Activated CD4-positive, alpha-beta memory T cell treated with anti-CD3 and anti-CD28 coated beads for 36 hours (primary cell): ENCODE results near the gene CCDC107. TPM values are rescaled to one million over a fixed set of nuclear protein-coding genes. Genes with fewer than 3 reads are reported as not detected.
A peak's percentile ranks its signal among the peaks of the same experiment; 100 is the strongest.

Experiments used
- CTCF ChIA-PET: fragments of 350-600 bp; sonication (Branson Sonifier 250); formaldehyde crosslinking; loops from one replicate; lab custom pipeline; 2021; ENCODE audit warnings: antibody characterized with exemption, inconsistent platforms; lab: Charles Lee
- POLR2A ChIA-PET: fragments of 350-600 bp; sonication (Branson Sonifier 250); formaldehyde crosslinking; loops from one replicate; lab custom pipeline; 2021; ENCODE audit warnings: antibody characterized with exemption; lab: Charles Lee
- DNase-seq: peaks from one replicate; pipeline ENCODE4 v3.0.0-alpha.2; 2020
- H3K27ac Mint-ChIP-seq: one replicate; pipeline ENCODE4 v1.8.0; 2021; ENCODE audit warnings: mixed read lengths
- H3K27me3 Mint-ChIP-seq: one replicate; pipeline ENCODE4 v1.8.0; 2021; ENCODE audit warnings: mixed read lengths
- H3K36me3 Mint-ChIP-seq: one replicate; pipeline ENCODE4 v1.8.0; 2021; ENCODE audit warnings: mixed read lengths
- H3K4me1 Mint-ChIP-seq: one replicate; pipeline ENCODE4 v1.8.0; 2021; ENCODE audit warnings: low read depth, mixed read lengths
- H3K4me3 Mint-ChIP-seq: one replicate; pipeline ENCODE4 v1.8.0; 2021; ENCODE audit warnings: mild to moderate bottlenecking, mixed read lengths
- H3K9me3 Mint-ChIP-seq: one replicate; pipeline ENCODE4 v1.8.0; 2021; ENCODE audit warnings: mixed read lengths
- intact Hi-C: fragments of 100-400 bp; cut with micrococcal nuclease; formaldehyde crosslinking; loops from one replicate; pipeline ENCODE4 v1.15.1; 2023
- total RNA-seq, 2 experiments: library from RNA; stranded (reverse); gene quantifications; one replicate each; pipeline ENCODE4 v1.2.3, GENCODE V29; 2021

Gene CCDC107
- total RNA-seq, 2 experiments from 2014 or later, result 15.0 to 15.7 TPM

DNA sequence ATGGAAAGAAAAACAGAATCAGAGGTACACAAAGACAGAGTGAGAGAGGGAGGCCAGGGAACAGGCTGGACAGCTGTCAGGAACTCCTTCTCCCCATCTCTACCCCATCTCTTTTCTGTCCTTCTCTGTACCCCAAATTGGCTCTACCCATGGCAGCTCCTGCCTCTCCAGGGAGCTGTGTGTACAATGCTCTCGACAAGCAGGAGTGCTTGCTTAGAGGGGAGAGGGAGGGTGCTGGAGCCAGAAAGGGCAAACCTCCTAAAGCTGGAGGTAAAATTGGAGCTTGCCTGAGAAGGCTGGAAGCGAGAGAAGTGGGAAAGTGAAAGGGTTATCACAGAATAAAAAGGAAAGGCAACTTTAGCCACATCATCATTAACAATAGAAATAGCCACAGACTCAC lies 25.2 kb downstream of the CCDC107 start:
- H3K27me3 Mint-ChIP-seq, result no peaks in the 10 kb centered on the region

DNA sequence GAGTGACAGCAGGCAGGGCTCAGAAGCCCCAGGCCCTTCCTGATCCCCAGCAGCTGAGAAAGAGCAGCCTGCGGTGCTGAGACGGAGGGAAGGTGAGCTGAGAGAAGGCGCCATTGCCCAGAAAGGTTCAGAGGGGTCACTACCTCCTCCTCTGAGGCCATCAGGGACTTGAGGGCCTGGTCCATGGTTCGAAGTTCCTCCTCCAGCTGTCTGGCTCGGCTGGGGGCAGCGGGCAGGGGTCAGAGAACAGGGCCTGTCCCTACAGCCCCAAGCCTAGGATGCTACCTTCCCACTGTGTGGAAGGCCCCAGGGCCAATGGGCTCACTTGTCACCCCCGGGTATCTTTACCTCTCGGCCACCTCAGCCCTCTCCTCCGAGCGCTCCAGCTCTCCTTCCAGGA lies 26.8 kb downstream of the CCDC107 start:
- CTCF ChIA-PET, result interaction anchor here (4.7 kb wide), 1 partner anchor 12 kb away, joined by 26 read pairs; no protein-coding TSS in a partner anchor
- intact Hi-C loops, result loop anchor here (5.0 kb wide), 1 partner anchor 817 kb away; no protein-coding TSS in a partner anchor
- Mint-ChIP-seq H3K36me3 (no peaks in the 10 kb centered on the region), H3K9me3 (no peaks in the 10 kb centered on the region), H3K27ac (no peak overlapping the region), H3K4me1 (peaks cover 16% of the 10 kb centered on the region), H3K27me3 (no peaks in the 10 kb centered on the region), H3K4me3 (no peak overlapping the region)
- POLR2A ChIA-PET, result no interaction called here
- DNase-seq, result no peak

More for the DNA sequence above, 25.2 kb downstream of the CCDC107 start:
- Mint-ChIP-seq H3K9me3 (no peaks in the 10 kb centered on the region), H3K4me1 (peaks cover 6% of the 10 kb centered on the region), H3K4me3 (no peak overlapping the region), H3K36me3 (no peaks in the 10 kb centered on the region), H3K27ac (no peak overlapping the region)
- no peak for DNase-seq
- intact Hi-C loops, result no loop called here
- ChIA-PET CTCF (interaction anchor here (1.0 to 4.7 kb wide), 2 partner anchors 13 to 29 kb away, joined by 4 to 26 read pairs; no protein-coding TSS in a partner anchor), POLR2A (no interaction called here)

DNA sequence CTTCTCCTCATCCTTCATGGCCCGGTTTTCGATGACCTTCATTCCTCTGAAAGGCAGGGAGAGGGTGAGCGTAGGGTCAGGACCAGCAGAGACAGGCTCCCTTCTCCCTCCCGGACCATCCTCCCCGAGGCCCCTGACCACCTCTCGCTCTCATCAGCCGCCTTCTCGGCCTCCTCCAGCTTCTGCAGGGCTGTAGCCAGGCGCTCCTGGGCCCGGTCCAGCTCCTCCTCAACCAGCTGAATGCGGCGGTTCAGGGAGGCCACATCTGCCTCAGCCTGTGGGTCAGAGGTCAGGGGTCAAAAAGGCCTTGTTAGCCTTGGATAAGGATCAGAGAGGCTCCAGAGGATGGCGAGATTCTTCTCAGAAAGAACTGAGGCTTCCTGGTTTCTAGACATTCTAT lies 27.4 kb downstream of the CCDC107 start:
- POLR2A ChIA-PET, result no interaction called here
- no peaks in the 10 kb centered on the region for H3K9me3 Mint-ChIP-seq
- CTCF ChIA-PET, result interaction anchor here (1.2 to 4.7 kb wide), 2 partner anchors 9 to 11 kb away, joined by 3 to 26 read pairs; no protein-coding TSS in a partner anchor
- no peak overlapping the region for H3K27ac Mint-ChIP-seq
- H3K4me1 Mint-ChIP-seq, result peaks cover 16% of the 10 kb centered on the region
- intact Hi-C loops, result loop anchor here (5.0 kb wide), 1 partner anchor 817 kb away; no protein-coding TSS in a partner anchor
- no peaks in the 10 kb centered on the region for H3K27me3 Mint-ChIP-seq
- DNase-seq, result no peak
- H3K4me3 Mint-ChIP-seq, result no peak overlapping the region
- H3K36me3 Mint-ChIP-seq, result no peaks in the 10 kb centered on the region

DNA sequence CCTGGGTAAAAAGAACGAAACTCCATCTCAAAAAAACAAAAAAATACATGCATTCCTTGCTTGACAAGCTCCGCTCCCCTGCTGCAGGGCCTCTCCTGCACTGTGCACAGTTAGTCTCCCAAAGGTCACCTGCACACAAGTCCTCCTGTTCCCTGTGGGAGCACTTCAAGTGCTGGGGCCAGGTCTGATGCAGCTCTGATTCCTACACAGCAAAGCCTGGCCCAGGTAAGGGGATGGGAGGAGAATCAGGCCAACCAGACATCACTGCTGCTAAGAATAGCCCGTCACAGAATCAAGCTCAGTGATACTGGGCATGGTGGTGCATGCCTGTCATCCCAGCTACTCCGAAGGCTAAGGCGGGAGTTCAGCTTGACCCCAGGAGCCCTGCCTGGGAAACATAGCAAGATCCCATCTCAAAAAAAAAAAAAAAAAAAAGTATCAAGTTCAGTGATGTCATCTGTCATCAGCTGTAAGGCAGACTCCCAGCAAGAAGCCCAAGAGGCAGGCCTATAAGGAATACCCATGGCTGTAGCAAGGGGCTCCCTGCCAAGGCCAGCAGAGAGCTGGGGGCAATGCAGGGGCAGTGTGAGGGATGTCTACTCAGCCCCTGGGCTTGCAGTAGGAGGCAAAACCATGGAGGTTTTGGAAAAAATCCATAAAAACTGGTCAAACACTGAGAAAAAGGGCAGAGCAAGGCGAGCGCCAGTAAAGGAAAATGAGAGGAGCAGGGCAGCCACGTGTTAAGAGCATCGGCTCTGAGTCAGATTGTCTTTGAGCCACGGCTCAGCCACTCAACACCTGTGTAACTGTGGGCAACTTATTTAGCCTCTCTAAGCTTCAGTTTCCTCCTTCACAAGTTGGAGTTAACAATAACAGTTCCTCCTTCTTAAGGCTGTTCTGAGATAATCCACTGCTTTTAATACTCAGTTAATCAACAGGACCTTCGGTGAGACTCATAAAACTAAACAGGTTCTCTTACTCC lies 28.4 kb downstream of the CCDC107 start:
- CTCF ChIA-PET, result interaction anchor here (1.2 to 4.7 kb wide), 3 partner anchors 8 to 75 kb away, joined by 3 to 26 read pairs (median 8); no protein-coding TSS in a partner anchor
- no peak overlapping the region for H3K4me3 Mint-ChIP-seq
- DNase-seq, result no peak
- no peaks in the 10 kb centered on the region for H3K9me3 Mint-ChIP-seq
- peaks cover 21% of the 10 kb centered on the region for H3K4me1 Mint-ChIP-seq
- H3K36me3 Mint-ChIP-seq, result no peaks in the 10 kb centered on the region
- H3K27me3 Mint-ChIP-seq, result no peaks in the 10 kb centered on the region
- intact Hi-C loops, result loop anchor here (5.0 kb wide), 1 partner anchor 816 kb away; no protein-coding TSS in a partner anchor
- no peak overlapping the region for H3K27ac Mint-ChIP-seq
- POLR2A ChIA-PET, result no interaction called here

DNA sequence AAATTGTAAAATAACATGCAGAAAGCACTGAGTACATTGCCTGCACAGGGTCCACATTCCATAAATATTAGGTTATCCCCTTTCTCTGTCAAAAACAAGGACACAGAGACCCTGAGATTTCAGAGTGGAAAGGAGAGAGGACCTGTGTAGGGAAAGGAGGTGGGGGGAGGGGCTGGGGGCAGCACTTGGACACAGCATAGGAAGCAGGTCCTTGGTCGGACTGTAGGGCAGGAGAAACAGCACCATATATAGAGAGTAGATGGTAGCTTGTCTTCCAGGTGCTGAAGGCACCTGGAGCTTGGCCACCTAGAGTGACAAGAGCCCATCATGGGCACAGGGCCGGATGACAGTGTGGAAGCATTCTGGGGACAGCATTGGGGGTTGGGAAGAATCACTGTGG lies 29.2 kb downstream of the CCDC107 start:
- intact Hi-C loops, result loop anchor here (5.0 kb wide), 1 partner anchor 815 kb away; no protein-coding TSS in a partner anchor
- Mint-ChIP-seq H3K27ac (no peak overlapping the region), H3K9me3 (no peaks in the 10 kb centered on the region), H3K36me3 (no peaks in the 10 kb centered on the region), H3K4me1 (peaks cover 21% of the 10 kb centered on the region), H3K27me3 (no peaks in the 10 kb centered on the region), H3K4me3 (no peak overlapping the region)
- POLR2A ChIA-PET, result no interaction called here
- CTCF ChIA-PET, result interaction anchor here (1.4 to 5.2 kb wide), 5 partner anchors 10 to 76 kb away, joined by 4 to 28 read pairs (median 20); partner anchors contain the start of genes CCDC107 and RMRP
- DNase-seq, result no peak

DNA sequence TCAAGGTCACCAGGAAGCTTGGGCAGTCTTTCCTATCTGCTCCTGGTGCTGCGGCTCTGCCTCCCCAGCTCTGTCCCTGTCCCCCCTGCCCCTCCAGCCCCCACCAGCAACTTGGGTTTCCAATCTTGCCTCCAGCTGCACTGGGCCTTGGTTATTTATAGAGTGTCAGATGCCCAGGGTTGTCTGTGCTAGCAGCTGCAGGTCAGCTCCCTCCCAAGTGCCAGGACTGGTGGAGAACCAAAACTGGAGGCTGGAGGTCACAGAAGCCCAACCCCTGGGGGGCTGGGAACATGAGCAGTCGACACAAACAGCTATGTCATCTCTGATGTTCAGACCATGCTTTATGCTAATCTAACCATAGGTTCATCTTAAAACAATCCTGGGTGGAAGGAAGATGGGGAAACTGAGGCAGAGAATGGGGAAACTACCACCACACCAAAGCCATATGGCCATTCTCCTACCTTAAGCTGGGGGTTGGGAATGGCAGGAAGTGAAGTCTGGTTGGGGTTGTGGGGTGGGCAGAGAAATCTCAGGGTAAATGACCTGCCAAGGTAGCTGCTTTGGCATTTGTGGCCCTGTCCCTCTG lies 30.0 kb downstream of the CCDC107 start:
- Mint-ChIP-seq H3K4me1 (peaks cover 21% of the 10 kb centered on the region), H3K27me3 (no peaks in the 10 kb centered on the region), H3K36me3 (no peaks in the 10 kb centered on the region), H3K27ac (peak overlapping the region; percentile 20), H3K4me3 (no peak overlapping the region), H3K9me3 (no peaks in the 10 kb centered on the region)
- POLR2A ChIA-PET, result interaction anchor here (1.8 kb wide), 1 partner anchor 44 kb away, joined by 6 read pairs; the partner anchor contains the start of genes CREB3 and TLN1
- CTCF ChIA-PET, result interaction anchor here (0.6 to 5.2 kb wide), 13 partner anchors 9 to 76 kb away, joined by 3 to 28 read pairs (median 4); partner anchors contain the start of genes ARHGEF39, CCDC107, RMRP and TLN1
- no peak for DNase-seq
- intact Hi-C loops, result loop anchor here (2.0 to 5.0 kb wide), 3 partner anchors 23 to 814 kb away; partner anchors contain the start of gene ARHGEF39

DNA sequence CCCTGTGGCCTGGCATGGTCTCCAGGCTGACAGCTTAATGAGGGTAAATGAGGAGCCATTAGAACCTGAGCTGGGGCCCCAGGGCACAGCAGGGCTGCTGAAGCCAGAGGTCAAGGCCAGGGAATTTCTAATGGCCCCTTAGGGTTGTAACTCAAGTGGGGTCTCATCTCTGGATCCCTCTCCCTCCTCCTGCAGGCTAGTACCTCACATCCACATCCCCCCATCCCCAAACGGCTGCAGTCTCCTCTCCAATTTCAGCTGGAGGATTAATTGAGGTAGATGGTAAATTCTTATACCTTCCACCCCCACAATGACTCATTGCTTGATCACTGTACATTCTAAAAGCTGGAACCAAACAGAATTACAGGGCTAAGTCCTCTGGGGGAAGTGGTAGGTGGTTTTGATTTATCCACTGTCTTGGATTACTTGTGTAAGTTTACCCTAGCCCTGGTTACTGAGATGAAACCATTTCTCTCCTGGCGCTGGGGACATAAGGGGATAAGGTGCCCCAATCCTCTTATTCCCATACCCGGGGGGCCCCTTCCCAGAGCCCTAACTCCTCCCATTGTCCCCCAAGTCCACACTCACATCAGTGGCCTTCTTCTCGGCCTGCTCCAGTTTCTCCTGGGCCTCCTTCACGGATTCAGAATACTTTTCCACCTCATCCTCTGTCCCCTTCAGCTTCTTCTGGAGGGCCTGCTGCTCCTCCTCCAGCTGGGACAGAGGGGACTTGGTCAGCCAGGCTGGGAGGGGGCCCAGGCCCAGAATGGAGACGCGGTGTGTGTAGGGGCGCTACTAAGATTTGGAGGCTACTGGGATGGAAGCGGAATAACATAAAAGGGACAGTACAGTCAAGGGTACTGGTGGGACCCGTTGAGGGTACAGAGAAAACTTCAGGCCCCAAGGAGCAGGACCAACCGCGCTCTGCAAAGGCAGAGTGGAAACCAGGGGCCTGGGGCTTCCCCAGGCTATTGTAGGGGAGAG lies 30.8 kb downstream of the CCDC107 start:
- H3K9me3 Mint-ChIP-seq, result no peaks in the 10 kb centered on the region
- H3K4me3 Mint-ChIP-seq, result peak overlapping the region; percentile 4

DNA sequence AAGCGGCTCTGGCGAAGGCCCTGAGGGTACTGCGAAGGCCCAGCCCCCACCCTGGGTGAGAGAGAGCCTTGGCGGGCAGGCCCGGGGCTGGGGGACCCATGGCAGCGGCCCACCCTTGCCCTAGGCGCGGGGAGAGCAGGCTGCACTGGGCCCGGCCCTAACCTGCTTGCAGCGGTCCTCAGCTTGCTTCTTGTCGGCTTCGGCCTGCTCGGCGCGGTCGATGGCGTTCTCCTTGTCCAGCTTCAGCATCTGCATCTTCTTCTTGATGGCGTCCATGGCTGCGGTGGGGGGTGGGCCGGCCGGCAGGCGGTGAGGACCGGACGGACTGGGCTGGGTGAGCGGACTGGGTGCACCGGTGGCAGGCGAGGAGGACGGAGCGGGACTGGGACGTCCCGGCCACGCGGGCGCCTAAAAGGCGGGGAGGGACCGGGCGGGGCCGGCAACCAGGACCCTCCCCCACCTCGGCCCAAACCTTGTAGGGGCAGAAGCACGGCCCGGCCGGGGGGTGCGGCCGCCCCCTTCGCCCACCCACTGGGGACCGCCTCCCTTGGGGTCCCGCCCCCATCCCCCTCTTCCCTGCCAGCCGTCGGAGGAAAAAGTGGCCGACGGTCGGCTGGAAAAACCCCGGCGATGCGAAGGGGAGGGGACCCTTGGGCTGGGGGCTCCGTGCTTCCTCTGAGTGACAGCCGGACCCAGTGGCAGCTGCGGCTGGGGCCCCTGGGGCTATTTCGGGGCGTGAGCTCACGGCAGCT lies 31.6 kb downstream of the CCDC107 start, which contains the start of gene TPM2:
TPM2 (minus strand) TSS at position 384 of the 752 bp plus-strand sequence; CDS start at position 276, 108 bp downstream.
- POLR2A ChIA-PET, result interaction anchor here (1.2 to 1.8 kb wide), 4 partner anchors 32 to 43 kb away, joined by 4 to 8 read pairs (median 5); partner anchors contain the start of genes CCDC107, CREB3, RMRP and TLN1
- intact Hi-C loops, result loop anchor here (2.0 to 5.0 kb wide), 3 partner anchors 25 to 813 kb away; partner anchors contain the start of gene ARHGEF39
- CTCF ChIA-PET, result interaction anchor here (1.5 to 5.2 kb wide), 5 partner anchors 25 to 78 kb away, joined by 4 to 21 read pairs (median 7); partner anchors contain the start of genes ARHGEF39, CCDC107 and RMRP

More for the DNA sequence above, 30.8 kb downstream of the CCDC107 start:
- POLR2A ChIA-PET, result interaction anchor here (1.5 to 1.8 kb wide), 2 partner anchors 42 to 43 kb away, joined by 4 to 6 read pairs; partner anchors contain the start of genes CREB3 and TLN1
- intact Hi-C loops, result loop anchor here (2.0 to 5.0 kb wide), 3 partner anchors 24 to 813 kb away; partner anchors contain the start of gene ARHGEF39
- Mint-ChIP-seq H3K27me3 (no peaks in the 10 kb centered on the region), H3K27ac (peak overlapping the region; percentile 45), H3K4me1 (peaks cover 21% of the 10 kb centered on the region), H3K36me3 (no peaks in the 10 kb centered on the region)
- CTCF ChIA-PET, result interaction anchor here (0.6 to 5.2 kb wide), 13 partner anchors 8 to 77 kb away, joined by 3 to 28 read pairs (median 4); partner anchors contain the start of genes ARHGEF39, CCDC107, RMRP and TLN1
- DNase-seq, result no peak

DNA sequence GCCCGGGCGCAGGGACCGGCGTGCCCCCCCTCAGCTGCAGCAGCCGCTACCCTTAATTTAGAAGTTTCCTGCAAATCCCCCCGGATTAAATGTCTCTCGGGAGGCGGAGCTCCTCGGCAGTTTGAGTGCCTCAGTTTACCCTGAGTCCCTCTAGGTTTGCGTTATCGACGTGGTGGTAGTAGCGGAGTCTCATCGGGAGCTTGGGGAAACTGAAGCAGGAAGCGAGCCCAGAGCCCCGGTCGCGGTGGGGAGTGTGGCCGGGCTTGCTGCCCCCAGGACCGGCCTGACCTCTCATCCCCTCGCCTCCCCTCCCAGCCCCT lies 32.2 kb downstream of the CCDC107 start:
- ChIA-PET CTCF (interaction anchor here (1.5 to 5.2 kb wide), 4 partner anchors 32 to 79 kb away, joined by 4 to 21 read pairs (median 14); partner anchors contain the start of genes CCDC107 and RMRP), POLR2A (interaction anchor here (1.2 to 1.5 kb wide), 3 partner anchors 32 to 44 kb away, joined by 4 to 8 read pairs (median 4); partner anchors contain the start of genes CCDC107 and RMRP)
- H3K4me3 Mint-ChIP-seq, result peak overlapping the region; percentile 75
- H3K27me3 Mint-ChIP-seq, result no peaks in the 10 kb centered on the region
- DNase-seq, result no peak
- H3K9me3 Mint-ChIP-seq, result no peaks in the 10 kb centered on the region
- intact Hi-C loops, result no loop called here
- H3K36me3 Mint-ChIP-seq, result no peaks in the 10 kb centered on the region
- H3K27ac Mint-ChIP-seq, result no peak overlapping the region
- H3K4me1 Mint-ChIP-seq, result peaks cover 21% of the 10 kb centered on the region

More for the DNA sequence above, 31.6 kb downstream of the CCDC107 start, which contains the start of gene TPM2:
- no peaks in the 10 kb centered on the region for H3K36me3 Mint-ChIP-seq
- no peaks in the 10 kb centered on the region for H3K9me3 Mint-ChIP-seq
- peak within 1 kb of the TSS; percentile 45 for H3K27ac Mint-ChIP-seq
- no peak for DNase-seq
- no peaks in the 10 kb centered on the region for H3K27me3 Mint-ChIP-seq
- H3K4me1 Mint-ChIP-seq, result peaks cover 21% of the 10 kb centered on the region
- peak within 1 kb of the TSS; percentile 75 for H3K4me3 Mint-ChIP-seq
